A549 (cell line): ENCODE results near the gene UNC5A.

Experiments used
- MAZ ChIP-seq: fragments of 150-350 bp; IDR thresholded peaks from 2 replicates; pipeline ENCODE4 v1.6.1; 2014; ENCODE audit warnings: antibody characterized with exemption, low read depth, low read length, borderline replicate concordance
- MYC ChIP-seq: IDR thresholded peaks from 2 replicates; pipeline ENCODE4 v1.6.1; 2012; ENCODE audit warnings: mild to moderate bottlenecking, inconsistent platforms, low read length, improper control_type of control experiment, borderline replicate concordance
- NR3C1 ChIP-seq: fragments of >200 bp; sonication (Bioruptor Twin); formaldehyde crosslinking; IDR thresholded peaks from 3 replicates; pipeline ENCODE4 v1.6.1; 2017
- POLR2A ChIP-seq: IDR thresholded peaks from 2 replicates; pipeline ENCODE4 v1.6.1; 2012; ENCODE audit warnings: mild to moderate bottlenecking, low read length
- RARB ChIP-seq: fragments of 250-450 bp; sonication (Bioruptor Pico); IDR thresholded peaks from 2 replicates; pipeline ENCODE4 v1.8.0; 2021; ENCODE audit warnings: mild to moderate bottlenecking, moderate library complexity
- SREBF2 ChIP-seq: fragments of 450-650 bp; IDR thresholded peaks from 2 replicates; pipeline ENCODE4 v1.6.1; 2014; ENCODE audit warnings: mild to moderate bottlenecking, moderate library complexity
- ZFP36 ChIP-seq: fragments of 450-650 bp; IDR thresholded peaks from 2 replicates; pipeline ENCODE4 v1.6.1; 2014; ENCODE audit warnings: borderline replicate concordance; ENCODE audit not compliant: partially characterized antibody
- TF ChIP-seq, protein P1 (sequence below): fragments of >200 bp; sonication (Bioruptor Twin); formaldehyde crosslinking; IDR thresholded peaks from 3 replicates; pipeline ENCODE4 v1.5.1; 2016
- TF ChIP-seq, protein P2 (sequence below): fragments of 450-650 bp; IDR thresholded peaks from 2 replicates; pipeline ENCODE4 v1.6.1; 2014; ENCODE audit warnings: antibody characterized with exemption

DNA sequence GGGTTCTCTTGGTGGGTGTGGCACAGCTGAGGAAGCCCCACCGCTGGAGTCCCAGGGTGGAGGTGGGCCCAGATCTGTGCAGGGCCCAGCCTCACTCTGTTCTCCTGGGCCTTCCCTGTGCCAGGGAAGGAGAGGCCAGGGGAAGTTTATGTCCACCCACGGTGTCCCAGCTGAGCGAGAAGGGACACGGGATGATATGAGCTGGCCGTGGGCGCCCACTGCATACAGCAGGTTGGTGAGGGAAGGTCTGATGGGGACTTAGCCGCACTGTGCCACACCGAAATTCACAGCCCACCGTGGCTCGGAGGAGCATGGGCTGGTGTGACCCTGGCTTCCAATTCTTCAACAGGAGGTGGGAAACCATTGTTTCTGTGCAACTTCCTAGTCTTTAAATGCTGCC lies 33.9 kb downstream of the UNC5A start:
- TF ChIP-seq, protein P1, sequence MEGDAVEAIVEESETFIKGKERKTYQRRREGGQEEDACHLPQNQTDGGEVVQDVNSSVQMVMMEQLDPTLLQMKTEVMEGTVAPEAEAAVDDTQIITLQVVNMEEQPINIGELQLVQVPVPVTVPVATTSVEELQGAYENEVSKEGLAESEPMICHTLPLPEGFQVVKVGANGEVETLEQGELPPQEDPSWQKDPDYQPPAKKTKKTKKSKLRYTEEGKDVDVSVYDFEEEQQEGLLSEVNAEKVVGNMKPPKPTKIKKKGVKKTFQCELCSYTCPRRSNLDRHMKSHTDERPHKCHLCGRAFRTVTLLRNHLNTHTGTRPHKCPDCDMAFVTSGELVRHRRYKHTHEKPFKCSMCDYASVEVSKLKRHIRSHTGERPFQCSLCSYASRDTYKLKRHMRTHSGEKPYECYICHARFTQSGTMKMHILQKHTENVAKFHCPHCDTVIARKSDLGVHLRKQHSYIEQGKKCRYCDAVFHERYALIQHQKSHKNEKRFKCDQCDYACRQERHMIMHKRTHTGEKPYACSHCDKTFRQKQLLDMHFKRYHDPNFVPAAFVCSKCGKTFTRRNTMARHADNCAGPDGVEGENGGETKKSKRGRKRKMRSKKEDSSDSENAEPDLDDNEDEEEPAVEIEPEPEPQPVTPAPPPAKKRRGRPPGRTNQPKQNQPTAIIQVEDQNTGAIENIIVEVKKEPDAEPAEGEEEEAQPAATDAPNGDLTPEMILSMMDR, result no peak
- TF ChIP-seq RARB (CRISPR knock-in tag) (no peak), POLR2A (no peak), SREBF2 (no peak), MAZ (no peak), ZFP36 (no peak), NR3C1 (no peak), MYC (no peak)
- TF ChIP-seq, protein P2, sequence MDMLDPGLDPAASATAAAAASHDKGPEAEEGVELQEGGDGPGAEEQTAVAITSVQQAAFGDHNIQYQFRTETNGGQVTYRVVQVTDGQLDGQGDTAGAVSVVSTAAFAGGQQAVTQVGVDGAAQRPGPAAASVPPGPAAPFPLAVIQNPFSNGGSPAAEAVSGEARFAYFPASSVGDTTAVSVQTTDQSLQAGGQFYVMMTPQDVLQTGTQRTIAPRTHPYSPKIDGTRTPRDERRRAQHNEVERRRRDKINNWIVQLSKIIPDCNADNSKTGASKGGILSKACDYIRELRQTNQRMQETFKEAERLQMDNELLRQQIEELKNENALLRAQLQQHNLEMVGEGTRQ, result no peak
